ENCODE results near the gene LCN6. TPM values are rescaled to one million over a fixed set of nuclear protein-coding genes. Genes with fewer than 3 reads are reported as not detected.

The LCN6 gene
- total and polyA plus RNA-seq, 2 of the 4 experiments (the other 2 are of a cell fraction): not detected

DNA sequence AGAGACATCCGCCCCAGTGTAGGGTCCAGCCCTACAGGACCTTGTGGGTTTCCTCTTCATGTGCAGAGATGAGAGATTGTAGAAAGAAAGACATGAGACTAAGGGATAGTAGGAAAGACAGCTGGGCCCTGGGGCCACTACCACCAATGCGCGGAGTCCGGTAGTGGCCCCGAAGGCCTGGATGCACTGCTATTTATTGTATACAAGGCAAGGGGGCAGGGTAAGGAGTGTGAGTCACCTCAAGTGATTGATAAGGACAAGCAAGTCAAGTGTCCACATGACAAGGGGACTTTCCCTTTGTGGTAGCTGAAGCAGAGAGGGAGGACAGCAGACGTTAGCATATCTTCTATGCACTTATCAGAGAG lies 36.7 kb upstream of the LCN6 start:
- no peak for ATAC-seq (ENCODE audit: low read depth)
- ChIA-PET POLR2A (ENCODE audit: unreplicated experiment) (no interaction called here), CTCF (no interaction called here)
- Histone ChIP-seq H3K14ac (replicated peaks; ENCODE audit: low read depth, low read length) (no peak overlapping the region), H2AFZ (replicated peaks; ENCODE audit: low read length, poor library complexity) (no peak overlapping the region), H3K27ac (ENCODE audit: insufficient read depth, low read length) (no peak overlapping the region), H4K20me1 (ENCODE audit: insufficient read depth, low read length) (no peaks in the 10 kb centered on the region), H3K4ac (ENCODE audit: low read depth, low read length) (no peak overlapping the region), H3K27me3 (ENCODE audit: control insufficient read depth, insufficient read depth, low read length) (peaks cover 23% of the 10 kb centered on the region), H3K56ac (ENCODE audit: extremely low read depth, insufficient read depth, low read length) (no peak overlapping the region), H3K9me3 (ENCODE audit: control insufficient read depth, insufficient read depth, low read length) (no peaks in the 10 kb centered on the region), H3K9me1 (ENCODE audit: insufficient read depth, low read length) (no peaks in the 10 kb centered on the region), H2BK20ac (ENCODE audit: low read depth, low read length) (no peak overlapping the region), H3K79me1 (ENCODE audit: low read depth in 1 of 2, low read length in 2 of 2) (no peaks in the 10 kb centered on the region), H3K4me3 (ENCODE audit: insufficient read depth, low read depth, low read length) (no peak overlapping the region), H3K18ac (ENCODE audit: low read depth, low read length) (no peak overlapping the region), H3K4me2 (ENCODE audit: low read depth, low read length) (no peak overlapping the region), H2BK120ac (ENCODE audit: low read depth, low read length) (no peak overlapping the region), H3K4me1 (ENCODE audit: control insufficient read depth, insufficient read depth, low read length) (no peaks in the 10 kb centered on the region), H3K36me3 (ENCODE audit: control insufficient read depth, insufficient read depth, low read length) (no peaks in the 10 kb centered on the region), H2BK5ac (ENCODE audit: low read depth, low read length, poor library complexity, severe bottlenecking) (no peak overlapping the region), H4K5ac (ENCODE audit: low read depth, low read length) (no peak overlapping the region), H3K9ac (ENCODE audit: low read depth, low read length) (no peak overlapping the region), H2AK5ac (ENCODE audit: low read depth, low read length) (no peak overlapping the region), H4K8ac (ENCODE audit: low read depth in 2 of 2, low read length in 2 of 2) (no peak overlapping the region), H4K91ac (ENCODE audit: insufficient read depth, low read depth, low read length) (no peak overlapping the region), H2BK15ac (ENCODE audit: low read depth, low read length) (no peak overlapping the region), H2AK9ac (replicated peaks; ENCODE audit: low read depth, low read length, poor library complexity) (no peak overlapping the region), H3K23ac (ENCODE audit: low read depth, low read length) (no peak overlapping the region)
- dilution Hi-C loops (cut with HindIII; ENCODE audit: low sequenced_read_pairs, unreplicated experiment): no loop called here
- TF ChIP-seq USF2 (IDR thresholded peaks at IDR 0.05; ENCODE audit: low read depth, low read length) (no peak), ELK1 (IDR thresholded peaks at IDR 0.05; ENCODE audit: borderline replicate concordance, low read depth, low read length) (no peak), CEBPB (IDR thresholded peaks at IDR 0.05; ENCODE audit: low read depth, low read length) (no peak), POLR2A (IDR thresholded peaks at IDR 0.05; ENCODE audit: low read depth, low read length) (no peak), RCOR1 (IDR thresholded peaks at IDR 0.05; ENCODE audit: insufficient replicate concordance, low read length) (no peak), MXI1 (IDR thresholded peaks at IDR 0.05; ENCODE audit: borderline replicate concordance, low read depth, low read length) (no peak), NFE2L2 (IDR thresholded peaks at IDR 0.05; ENCODE audit: low read depth, low read length) (no peak), CHD1 (IDR thresholded peaks at IDR 0.05; ENCODE audit: low read depth, low read length) (no peak), RFX5 (IDR thresholded peaks at IDR 0.05; ENCODE audit: low read depth, low read length) (no peak), RAD21 (IDR thresholded peaks at IDR 0.05; ENCODE audit: low read length) (no peak), MAFK (IDR thresholded peaks at IDR 0.05; ENCODE audit: low read depth, low read length) (no peak), BHLHE40 (IDR thresholded peaks at IDR 0.05; ENCODE audit: low read depth, low read length) (no peak), FOS (IDR thresholded peaks at IDR 0.05; ENCODE audit: low read depth, low read length) (no peak)
- in situ Hi-C loops (cut with MboI; ENCODE audit: low sequenced_read_pairs): loop anchor here (10.0 kb wide), 1 partner anchor 250 kb away; the partner anchor contains the start of gene FUT7
- DNase-seq: no peak
- BruUV-seq (replicated peaks): no TSS peak
- WGBS, 2 experiments (ENCODE audit: extremely low coverage in 2 of 2, insufficient read length in 1 of 2): 90% methylated on average over 2 of the region's 6 CpGs; no CpG with 5 or more reads in 1 of the 2 experiments
- intact Hi-C loops (cut with micrococcal nuclease): no loop called here

Measured in IMR-90 (cell line).